ENCODE results near the gene SNRK.

DNA sequence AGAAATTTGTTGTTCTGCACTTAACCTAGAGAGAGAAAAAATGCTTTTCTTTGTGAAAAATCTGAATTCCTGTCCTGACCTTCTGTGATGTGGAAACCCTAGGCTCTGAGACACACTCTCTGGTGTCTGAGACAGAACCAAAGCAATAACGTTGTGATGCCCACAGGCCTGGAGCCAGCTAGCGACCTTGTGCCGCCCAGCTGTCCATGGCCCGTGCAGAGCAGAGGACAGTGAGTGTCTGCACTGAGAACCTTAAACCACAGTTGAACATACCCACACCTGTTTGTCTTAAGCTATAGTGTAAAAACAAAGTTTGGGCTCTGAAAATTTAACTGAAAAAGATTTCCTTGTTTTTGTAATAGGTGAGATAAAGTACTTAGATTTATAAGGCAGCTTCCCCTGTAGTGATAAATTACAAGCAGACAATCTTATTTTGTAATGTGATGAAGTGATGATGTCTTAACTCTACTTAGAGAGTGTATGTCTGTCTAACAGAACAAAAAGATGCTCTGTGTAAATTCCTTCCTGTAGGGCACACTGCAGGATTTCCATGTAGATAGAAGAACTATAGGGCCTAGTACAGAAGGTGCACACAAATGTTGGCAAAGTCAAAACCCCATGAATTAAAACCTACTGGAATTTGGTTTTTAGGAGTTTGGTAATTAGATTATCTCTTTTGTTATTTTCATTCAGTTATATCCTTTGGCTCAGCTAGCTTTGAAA, 62.7 kb downstream of the SNRK start:
- TF ChIP-seq, protein P1, sequence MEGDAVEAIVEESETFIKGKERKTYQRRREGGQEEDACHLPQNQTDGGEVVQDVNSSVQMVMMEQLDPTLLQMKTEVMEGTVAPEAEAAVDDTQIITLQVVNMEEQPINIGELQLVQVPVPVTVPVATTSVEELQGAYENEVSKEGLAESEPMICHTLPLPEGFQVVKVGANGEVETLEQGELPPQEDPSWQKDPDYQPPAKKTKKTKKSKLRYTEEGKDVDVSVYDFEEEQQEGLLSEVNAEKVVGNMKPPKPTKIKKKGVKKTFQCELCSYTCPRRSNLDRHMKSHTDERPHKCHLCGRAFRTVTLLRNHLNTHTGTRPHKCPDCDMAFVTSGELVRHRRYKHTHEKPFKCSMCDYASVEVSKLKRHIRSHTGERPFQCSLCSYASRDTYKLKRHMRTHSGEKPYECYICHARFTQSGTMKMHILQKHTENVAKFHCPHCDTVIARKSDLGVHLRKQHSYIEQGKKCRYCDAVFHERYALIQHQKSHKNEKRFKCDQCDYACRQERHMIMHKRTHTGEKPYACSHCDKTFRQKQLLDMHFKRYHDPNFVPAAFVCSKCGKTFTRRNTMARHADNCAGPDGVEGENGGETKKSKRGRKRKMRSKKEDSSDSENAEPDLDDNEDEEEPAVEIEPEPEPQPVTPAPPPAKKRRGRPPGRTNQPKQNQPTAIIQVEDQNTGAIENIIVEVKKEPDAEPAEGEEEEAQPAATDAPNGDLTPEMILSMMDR (IDR thresholded peaks at IDR 0.05): no peak
- TF ChIP-seq ZFX (IDR thresholded peaks at IDR 0.05; ENCODE audit: borderline replicate concordance): no peak
